A673 (cell line): Measurements from ENCODE around the gene SLC2A3.

Source experiments
- EZH2 ChIP-seq: fragments of 200-600 bp; sonication (generic); IDR thresholded peaks from 2 replicates; pipeline ENCODE4 v1.6.1; 2017; ENCODE audit warnings: borderline replicate concordance, low read depth, mild to moderate bottlenecking, mixed read lengths, antibody characterized with exemption, low read length; ENCODE audit not compliant: poor library complexity, severe bottlenecking
- TF ChIP-seq, protein P1 (sequence below): fragments of 300-800, 200-600 bp; sonication (generic); conservative IDR thresholded peaks from 2 replicates; pipeline ENCODE4 v1.5.1; 2017; ENCODE audit warnings: low read depth, mild to moderate bottlenecking, antibody characterized with exemption, low read length, moderate library complexity, mixed read lengths

DNA sequence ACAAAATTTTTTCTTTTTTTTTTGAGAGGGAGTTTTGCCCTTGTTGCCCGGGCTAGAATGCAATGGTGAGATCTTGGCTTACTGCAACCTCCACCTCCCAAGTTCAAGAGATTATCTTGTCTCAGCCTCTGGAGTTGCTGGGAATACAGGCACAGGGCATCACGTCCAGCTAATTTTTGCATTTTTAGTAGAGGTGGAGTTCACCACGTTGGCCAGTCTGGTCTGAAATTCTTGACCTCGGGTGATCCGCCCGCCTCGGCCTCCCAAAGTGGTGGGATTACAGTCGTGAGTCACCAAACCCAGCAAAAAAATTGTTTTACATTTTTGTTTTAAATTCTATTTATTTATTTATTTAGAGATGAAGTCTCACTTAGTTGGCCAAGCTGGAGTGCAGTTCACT is 58.6 kb downstream of the SLC2A3 start:
- TF ChIP-seq, protein P1, sequence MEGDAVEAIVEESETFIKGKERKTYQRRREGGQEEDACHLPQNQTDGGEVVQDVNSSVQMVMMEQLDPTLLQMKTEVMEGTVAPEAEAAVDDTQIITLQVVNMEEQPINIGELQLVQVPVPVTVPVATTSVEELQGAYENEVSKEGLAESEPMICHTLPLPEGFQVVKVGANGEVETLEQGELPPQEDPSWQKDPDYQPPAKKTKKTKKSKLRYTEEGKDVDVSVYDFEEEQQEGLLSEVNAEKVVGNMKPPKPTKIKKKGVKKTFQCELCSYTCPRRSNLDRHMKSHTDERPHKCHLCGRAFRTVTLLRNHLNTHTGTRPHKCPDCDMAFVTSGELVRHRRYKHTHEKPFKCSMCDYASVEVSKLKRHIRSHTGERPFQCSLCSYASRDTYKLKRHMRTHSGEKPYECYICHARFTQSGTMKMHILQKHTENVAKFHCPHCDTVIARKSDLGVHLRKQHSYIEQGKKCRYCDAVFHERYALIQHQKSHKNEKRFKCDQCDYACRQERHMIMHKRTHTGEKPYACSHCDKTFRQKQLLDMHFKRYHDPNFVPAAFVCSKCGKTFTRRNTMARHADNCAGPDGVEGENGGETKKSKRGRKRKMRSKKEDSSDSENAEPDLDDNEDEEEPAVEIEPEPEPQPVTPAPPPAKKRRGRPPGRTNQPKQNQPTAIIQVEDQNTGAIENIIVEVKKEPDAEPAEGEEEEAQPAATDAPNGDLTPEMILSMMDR, result no peak
- TF ChIP-seq EZH2, result no peak
